ENCODE measurements around the gene STAG2.

DNA sequence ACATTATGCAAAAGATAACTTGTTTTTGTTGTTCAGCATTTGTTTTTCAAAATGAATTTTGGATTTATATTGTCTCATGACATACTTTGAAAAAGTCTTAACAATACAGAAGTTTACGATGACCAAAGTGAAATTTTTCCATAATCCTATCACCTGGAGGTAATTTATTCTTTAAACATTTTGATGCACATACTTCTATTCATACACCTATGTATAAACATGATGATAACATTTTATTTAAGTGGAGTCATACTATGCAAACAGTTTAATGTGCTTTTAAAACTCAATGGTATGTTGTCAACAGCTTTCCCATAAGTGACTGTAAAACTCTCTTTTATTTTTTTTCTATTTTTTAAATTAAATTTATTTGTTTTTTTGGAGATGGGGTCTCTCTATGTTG is 65.0 kb downstream of the STAG2 start:
- TF ChIP-seq POLR2AphosphoS5 (IDR thresholded peaks at IDR 0.05; ENCODE audit: insufficient read depth, low read depth, low read length) = no peak
- no peak for TF ChIP-seq MYC (IDR thresholded peaks at IDR 0.05; ENCODE audit: low read depth, low read length)
- no peak for TF ChIP-seq JUN (IDR thresholded peaks at IDR 0.05; ENCODE audit: borderline replicate concordance, insufficient read depth, insufficient read length, low read depth)
- no peak for TF ChIP-seq EZH2 (IDR thresholded peaks at IDR 0.05; ENCODE audit: borderline replicate concordance, low read depth, low read length, severe bottlenecking)
- no peak for TF ChIP-seq POLR2A (IDR thresholded peaks at IDR 0.05; ENCODE audit: low read depth, low read length)

Data from endothelial cell of umbilical vein (primary cell).